NCI-H2081 treated with DMSO at 0.1 percent for 48 hours (cell line): ENCODE data around the gene PPIH.
"Not testable (repeated sequence)": the region's sequence is repeated elsewhere in the genome, so short reads cannot be mapped to it uniquely, and the experiment has no call there.

Experiments used
- DNase-seq: peaks from one replicate; lab custom pipeline; 2025; lab: John Stamatoyannopoulos, UW

The PPIH gene

DNA sequence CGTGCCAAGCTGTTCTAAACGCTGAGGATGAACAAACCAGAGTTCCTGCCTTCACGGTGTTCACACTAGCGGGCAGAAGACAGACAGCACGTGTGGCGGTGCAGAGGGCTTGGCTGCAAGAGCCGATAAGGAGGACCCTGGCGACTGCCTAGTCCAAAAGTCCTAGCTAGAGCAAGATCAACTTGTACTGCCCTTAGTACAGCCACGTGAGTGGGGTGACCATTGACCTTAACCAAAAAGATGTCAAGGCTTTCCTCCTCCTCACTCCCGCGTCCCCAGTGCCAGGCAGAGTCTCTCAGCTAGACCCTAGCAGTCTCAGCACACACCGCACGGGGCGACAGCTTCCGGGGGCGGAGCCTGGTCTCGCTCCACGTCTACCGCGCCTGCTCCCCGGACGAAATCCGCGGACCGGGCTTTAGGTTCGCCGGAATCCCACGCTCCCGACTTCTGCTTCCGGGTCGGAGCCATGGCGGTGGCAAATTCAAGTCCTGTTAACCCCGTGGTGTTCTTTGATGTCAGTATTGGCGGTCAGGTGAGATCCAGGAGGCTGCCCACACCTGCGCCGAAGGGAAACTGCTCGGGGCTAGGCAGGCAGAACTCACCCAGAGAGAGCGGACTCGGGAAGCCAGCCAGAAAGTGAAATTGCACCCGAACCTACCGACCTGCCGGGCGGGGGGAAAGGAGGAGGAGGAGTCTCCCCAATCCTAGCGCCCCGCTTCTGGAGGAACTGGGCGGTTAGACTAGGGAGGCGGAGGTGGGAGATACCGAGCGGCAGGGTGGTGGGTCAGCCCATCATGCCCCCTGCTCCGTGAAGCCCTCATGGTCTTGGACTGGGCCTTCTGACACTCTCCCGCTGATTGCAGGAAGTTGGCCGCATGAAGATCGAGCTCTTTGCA is at the start of gene PPIH:
PPIH (plus strand) TSS at position 443 of the 896 bp plus-strand sequence; CDS start at position 467, 24 bp downstream.
- peak; percentile 94 for DNase-seq

DNA sequence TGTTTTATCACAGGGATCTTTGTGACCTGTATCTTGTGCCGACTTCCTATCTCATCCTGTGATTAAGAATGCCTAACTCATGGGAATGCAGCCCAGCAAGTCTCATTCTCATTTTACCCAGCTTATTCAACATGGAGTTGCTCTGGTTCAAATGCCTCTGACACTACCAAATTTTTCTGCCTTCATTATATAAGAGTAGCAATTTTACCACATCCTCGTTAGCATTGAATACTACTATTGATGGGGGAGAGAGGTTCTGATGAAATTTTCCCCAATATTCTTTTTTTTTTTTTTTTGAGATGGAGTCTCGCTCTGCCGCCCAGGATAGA is 44.5 kb upstream of the PPIH start:
- no peak for DNase-seq

DNA sequence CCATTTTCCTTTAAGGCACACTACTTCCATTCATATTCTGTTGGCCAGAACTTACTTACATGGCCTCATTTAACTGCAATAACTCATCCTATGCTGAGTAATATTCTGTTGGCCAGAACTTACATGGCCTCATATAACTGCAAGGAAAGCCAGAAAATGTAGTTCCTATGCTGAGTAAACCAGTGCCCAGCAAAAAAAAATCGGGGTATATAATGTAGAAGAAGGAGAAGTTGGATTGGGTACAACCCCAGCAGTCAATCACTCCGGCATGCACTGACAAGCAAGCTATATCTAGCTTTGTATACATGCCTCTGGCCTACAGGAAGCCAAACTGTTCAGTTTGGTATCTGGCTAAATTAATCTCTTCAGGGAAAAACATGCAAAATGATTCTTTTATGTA is 39.4 kb upstream of the PPIH start:
- no peak for DNase-seq

DNA sequence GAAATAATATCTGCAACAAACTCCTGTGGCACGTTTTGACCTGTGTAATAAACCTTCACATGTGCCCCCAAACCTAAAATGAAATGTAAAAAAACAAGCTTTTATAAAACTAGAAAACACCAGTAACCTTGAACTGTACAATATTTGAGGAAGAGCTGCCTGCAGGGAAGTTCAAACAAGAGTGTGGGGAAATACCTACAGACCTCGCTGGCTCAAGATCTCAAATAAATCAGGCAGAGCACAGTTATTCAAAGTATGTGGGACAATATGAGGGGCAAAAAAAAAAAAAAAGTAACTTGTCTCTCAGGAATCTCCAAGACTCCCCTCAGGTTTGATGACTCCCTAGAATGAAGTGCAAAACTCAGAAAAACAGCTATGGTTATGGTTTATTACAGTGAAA is 37.9 kb upstream of the PPIH start:
- DNase-seq: no peak

DNA sequence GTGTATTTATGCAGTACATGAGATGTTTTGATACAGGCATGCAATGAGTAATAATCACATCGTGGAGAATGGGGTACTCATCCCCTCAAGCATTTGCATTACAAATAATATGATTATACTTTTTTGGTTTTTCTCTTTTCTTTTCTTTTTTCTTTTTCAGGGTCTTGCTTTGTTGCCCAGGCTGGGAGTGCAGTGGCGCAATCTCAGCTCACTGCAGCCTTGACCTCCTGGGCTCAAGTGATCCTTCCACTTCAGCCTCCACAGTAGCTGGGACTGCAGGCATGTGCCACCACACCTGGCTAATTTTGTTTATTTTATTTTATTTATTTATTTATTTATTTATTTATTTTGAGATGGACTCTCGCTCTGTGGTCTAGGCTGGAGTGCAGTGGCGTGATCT is 37.0 kb upstream of the PPIH start:
- not testable (repeated sequence) for DNase-seq

DNA sequence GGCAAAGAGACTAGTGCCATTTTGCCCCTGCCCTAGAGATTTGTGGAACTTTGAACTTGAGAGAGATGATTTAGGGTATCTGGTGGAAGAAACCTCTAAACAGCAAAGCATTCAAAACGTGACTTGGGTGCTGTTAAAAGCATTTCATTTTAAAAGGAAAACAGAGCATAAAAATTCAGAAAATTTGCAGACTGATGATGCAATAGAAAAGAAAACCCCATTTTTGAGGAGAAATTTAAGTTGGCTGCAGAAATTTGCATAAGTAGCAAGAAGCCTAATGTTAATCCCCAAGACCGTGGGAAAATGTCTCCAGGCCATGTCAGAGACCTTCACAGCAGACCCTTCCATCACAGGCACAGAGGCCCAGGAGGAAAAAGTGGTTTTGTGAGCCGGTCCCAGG is 31.0 kb upstream of the PPIH start:
- DNase-seq: not testable (repeated sequence)

DNA sequence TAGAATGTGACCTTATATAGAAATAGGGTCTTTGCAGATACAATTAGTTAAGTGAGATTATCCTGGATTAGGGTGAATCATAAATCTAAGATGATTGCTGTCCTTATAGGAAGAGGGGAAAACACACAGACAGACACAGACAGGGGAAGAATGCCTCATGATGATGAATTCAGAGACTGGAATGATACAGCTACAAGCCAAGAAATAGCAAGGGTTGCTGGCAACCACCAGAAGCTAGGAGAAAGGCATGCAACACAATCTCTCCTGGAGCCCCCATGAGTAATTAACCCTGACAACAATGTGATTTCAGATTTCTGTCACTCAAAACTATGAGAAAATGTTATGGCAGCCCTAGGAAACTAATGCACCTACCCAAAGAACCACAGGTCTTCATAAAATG is 19.1 kb upstream of the PPIH start:
- DNase-seq: no peak

DNA sequence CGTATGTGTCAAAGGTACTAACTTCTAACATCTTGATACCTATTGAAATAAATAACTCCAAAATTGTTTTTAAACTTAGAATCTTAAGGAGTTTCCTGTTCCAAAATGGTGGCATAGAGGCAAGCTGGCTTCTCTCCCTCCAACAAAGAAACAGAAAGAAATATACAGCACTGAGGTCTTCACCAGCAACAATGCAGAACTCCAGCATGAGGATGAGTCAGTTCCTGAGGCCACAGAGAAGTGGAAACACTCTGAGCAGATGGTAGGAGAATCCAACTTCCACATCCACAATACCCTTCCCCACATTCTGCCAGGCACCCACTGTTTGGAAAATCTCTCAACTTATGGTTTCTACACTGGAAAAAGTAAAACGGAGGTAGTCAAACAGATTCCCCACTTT is 12.2 kb upstream of the PPIH start:
- no peak for DNase-seq

DNA sequence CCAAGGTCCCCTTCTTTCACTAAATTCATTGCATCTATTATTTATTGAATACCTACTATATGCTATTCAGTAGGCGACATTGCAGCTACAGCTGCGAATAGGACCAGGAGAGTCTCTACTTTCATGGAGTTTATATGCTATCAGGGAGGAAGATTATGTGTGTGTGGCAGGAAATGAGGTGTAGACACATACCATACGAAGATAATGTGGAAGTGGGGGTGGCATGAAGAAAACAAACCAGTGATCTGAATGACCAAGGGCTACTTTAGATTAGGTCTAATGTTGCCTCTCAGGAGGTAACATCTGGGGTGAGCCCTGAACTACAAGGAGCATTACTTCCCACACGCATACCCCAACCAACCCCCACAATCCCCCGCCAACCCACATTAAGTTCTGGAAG is 1.0 kb upstream of the PPIH start:
- DNase-seq: no peak

DNA sequence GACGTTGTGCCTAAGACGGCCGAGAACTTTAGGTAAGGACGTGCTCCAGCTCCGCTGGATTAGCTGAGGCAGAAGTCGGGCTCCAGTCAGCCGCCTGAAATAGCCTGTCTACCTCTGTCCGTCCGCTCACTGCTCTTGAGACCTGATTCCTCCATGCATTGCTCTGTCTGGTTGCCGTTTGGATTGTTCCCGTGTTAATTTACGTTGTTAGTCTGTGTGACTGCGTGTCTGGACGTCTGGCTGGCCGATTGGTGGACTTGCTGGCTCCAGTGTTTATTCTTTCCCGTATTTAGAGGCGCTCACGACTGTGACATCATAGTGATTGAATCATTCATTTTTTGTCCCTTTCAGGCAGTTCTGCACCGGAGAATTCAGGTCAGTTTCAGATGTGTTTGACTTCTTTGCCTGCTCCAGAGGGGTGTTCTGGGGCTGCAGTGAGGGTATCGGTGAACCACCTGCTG is 684 bp downstream of the PPIH start:
- DNase-seq: no peak

DNA sequence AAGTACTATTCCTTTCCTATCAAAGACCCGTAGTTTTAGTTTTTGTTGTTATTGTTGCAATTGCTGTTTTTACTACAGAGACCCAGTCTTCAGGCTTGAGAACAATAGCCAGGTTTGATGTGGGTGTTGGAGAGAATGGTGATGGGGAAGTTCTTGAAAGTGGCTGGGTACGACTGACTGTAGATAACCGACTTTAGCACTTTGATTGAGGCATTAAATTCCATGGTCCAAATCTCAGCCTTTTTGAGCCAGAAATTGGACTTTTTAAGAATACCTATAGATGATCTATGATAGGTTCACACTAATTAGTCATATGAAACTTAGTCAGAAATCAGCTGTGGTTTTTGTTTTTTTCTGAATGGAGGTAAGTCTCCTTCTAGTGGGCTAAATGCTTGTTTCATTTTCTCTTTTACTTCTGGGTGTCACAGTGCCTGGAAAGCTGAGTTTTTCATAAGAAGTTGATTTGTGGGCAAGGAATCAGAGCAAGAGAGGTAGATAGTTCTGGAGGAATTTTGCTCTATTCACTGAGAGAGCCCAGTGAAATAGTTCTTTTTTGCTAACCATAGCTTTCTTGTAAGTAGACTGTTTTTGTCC is 2.8 kb downstream of the PPIH start:
- DNase-seq: no peak

DNA sequence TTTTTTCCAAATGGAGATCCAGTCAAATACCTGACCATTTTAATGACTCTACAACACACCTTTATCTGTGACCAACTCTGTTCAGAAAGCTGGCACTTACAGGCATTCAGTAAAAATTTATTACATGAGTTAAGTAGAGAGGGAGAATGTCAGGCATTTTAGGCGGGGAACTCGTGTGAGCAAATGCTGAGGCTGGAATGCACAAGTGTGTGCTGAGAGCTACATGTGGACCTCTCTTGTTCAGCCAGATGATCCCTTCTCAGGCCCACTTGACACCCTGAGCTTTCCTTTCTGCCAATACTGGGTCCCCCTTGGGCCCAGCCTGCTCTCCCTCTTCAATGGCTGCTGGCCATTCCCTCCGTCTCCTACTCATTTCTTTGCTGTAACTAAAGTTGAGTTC is 11.7 kb downstream of the PPIH start:
- DNase-seq: no peak

DNA sequence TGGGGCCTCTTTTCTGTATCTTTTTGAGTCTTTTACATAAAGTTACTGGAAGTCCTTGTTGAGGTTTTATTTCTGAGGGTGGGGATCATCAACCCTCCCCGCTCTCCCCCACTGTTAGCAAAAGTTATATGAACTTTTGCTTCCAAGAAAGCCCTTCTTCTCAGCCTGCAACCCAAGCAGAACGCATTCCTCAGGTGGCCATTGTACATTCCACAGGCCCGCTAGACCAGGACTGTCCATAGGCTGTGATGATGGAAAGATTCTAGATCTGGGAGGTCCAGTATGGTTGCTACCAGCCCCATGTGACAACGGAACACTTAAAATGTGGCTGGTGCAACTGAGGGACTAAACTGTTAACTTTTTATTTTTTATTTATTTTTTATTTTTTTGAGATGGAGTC is 12.2 kb downstream of the PPIH start:
- DNase-seq: no peak

DNA sequence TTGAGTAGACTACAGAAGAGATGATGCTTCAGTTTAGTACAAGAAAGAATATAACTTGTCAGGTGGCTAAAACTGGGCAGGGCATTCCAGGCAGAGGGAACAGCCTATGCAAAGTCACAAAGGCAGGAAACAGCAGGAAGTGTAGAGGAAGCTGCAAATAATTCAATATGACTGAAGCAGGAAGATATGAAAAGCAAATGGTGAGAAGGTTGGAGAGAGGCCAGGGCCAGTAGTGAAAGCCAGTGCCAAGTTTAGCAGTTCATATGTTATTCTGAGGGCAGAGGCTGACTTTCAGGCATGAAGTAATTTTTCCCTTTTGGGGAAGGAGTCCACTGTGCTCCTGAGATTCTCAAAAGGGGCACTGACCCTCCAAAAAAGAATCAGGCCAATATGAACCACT is 16.0 kb downstream of the PPIH start:
- no peak for DNase-seq

DNA sequence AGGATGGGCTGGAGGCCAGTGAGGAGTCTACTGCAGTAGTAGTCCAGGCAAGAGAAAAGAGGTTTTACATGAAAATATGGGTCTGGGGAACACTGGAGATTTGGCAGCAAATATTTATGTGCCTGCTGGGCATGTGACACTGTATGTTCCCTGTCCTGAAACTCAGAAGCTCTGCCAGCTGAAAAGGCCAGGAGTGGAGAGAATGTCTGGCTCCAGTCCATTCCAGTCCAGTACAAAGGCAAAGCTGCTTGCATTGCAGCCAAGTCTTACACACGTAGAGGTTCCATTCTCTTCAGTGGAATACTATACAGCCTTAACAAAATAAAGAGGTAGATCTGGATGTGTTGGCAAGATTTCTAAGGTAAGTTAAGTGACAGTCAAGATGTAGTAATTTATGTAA is 16.5 kb downstream of the PPIH start:
- DNase-seq: no peak

DNA sequence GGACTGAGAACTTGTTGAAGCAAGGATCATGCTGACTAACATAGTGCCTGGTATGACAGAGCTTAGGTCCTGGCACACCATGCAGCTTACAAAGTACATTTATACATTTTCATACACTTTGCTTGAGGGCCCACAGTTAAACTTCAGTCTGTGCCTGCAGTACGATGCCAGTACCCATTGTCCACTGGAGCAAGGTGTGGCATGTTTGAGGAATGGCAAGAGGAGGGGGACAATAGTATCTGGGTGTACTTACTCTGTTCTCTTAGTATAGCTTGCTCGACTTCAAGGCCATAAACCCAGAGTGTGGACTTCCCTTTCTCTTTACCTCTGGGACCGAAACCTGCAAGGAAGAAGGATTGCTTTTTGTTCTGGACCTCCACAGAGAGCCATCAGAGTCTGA is 17.2 kb downstream of the PPIH start:
- DNase-seq: no peak

DNA sequence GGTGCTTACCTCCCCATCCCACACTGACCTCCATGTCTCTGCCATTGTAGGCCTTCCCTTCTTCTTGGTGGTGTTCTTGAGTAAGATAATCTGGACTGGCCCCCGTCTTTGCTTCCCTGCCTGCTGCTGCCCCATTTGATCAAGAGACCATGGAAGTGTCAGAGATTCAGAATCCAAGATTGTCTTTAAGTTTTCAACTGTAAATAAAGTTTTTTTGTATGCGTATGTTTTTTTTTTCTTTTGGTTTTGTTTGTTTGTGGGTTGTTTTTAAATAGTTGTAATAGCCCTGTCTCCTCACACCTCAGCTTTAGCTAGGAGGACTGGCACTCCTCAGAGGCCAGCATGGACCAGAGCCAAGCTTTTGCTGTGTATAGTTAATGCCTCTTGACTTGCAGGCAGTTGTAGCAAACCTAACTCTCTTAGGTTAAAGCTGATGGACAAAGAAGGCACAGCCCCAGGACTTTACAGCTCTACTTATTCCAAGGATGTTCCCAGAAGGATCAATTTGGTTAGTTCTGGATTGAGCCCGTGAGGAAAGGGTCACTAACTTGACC is 18.4 kb downstream of the PPIH start:
- DNase-seq: no peak

DNA sequence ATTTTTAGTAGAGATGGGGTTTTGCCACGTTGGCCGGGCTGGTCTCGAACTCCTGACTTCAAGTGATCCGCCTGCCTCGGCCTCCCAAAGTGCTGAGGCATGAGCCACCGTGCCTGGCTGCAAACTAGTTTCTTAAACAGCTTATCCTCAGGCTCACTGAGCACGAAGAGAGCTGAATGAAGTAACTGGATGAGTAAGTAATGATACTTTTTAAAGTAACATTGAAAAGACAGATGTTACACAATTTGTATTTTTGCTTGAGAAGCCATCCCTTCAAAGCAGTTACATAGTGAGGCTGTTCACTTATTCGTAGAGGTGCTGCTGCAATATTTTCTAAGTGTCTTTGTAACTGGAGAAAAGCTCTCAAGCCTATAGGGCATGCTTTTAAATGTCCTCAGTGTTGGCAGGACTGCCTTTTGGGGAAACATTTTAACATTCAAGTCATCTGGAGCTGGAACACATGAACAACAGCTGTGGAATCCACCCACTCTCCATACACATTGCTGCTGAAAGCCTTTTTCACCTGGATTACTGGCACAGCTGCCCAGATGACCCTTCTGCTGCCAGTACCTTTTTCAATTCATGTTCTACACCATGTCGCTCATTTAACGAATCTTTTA is 21.3 kb downstream of the PPIH start:
- DNase-seq: no peak

DNA sequence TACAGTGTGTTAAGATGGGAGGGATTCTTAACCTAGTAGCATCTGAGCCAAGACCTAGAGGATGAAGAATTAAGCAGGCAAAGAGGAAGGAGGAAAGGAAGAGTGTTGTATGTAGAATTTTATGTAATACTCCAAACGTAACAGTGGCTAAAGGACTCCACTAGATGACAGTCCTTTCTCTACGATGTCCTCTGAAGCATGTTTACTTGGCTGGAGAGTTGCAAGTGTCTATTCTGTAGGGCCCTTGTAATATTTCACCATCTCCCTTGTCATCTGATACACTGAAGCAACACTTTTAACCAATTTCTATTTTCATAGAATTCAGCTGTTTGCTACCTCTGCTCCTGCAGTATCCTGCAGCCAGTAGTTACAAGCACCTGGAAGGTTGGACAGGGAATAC is 21.8 kb downstream of the PPIH start:
- no peak for DNase-seq

DNA sequence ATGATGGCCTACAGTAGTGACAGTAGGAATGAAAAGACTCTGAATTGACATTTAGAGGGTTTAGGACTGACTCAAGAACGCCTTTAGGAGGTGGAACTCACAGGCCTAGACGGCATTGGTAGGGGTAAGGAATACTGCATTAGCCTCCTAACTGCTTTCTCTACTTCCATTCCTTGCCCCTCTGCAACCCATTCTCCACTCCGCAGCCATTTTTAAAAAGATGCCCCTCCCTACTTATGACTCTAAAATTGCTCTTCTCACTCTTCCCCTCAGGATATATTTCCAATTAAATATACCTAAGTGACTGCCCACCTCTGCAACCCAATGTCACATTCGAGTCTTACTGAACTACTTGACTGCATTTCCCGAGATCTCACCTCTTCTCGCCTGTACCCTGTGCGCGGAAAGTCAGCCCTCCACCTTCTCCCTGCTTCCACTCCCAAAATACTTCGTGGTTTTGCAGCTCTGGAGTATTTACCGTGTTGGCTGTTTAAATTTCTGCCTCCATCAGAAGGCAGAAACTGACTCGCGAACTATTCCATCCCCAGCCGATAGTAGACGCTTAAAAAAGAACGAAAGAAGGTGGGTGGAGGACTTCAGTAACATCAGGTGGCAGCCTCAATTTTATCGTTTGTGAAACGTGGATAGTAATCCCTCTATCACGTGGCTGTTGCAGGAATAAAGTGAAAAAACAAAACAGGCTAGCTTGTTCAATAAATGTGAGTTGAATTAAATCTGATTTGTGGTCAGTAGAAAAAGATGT is 22.9 kb downstream of the PPIH start:
- DNase-seq: no peak

DNA sequence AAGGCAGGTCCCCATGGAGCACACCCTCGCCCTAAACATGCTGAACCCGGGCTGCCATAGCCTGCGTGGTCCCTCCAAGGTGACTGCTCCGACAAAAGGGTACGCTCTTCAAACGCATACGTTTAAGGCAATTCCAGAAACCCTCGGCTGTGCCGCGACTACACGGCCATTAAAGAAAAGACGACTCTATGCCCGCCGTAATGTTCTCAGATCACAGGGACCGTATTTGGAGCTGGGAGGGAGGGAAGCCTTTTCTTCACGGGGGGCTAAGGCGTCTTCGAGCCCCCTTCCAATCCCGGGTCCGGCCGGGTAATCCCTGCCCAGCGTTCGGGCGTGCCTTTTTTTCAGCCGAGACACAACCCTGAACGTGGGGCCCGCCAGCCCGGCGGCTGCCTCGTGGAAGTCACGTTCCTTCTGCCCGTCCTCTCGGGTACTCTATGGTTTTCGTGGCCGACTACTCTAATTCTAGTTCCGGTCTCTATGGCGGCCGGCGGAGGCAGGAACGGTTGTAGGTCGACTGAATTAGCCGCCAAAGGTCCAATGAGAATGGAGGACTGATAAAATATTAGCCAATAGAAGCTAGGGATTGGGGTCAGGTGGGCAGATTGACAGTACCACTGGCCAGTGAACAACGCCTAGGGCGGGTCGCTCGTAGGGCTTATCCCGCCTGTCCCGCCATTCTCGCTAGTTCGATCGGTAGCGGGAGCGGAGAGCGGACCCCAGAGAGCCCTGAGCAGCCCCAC is 23.7 kb downstream of the PPIH start, which contains the start of gene YBX1:
YBX1 (plus strand) TSS at position 678 of the 743 bp plus-strand sequence. CDS start 148 bp downstream, outside the sequence.
- peak; percentile 100 for DNase-seq

DNA sequence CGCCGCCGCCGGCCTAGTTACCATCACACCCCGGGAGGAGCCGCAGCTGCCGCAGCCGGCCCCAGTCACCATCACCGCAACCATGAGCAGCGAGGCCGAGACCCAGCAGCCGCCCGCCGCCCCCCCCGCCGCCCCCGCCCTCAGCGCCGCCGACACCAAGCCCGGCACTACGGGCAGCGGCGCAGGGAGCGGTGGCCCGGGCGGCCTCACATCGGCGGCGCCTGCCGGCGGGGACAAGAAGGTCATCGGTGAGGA is 24.2 kb downstream of the PPIH start:
- DNase-seq: not testable (repeated sequence)
